Ramos (cell line): ENCODE data around the gene ABCB6.
"Not testable (repeated sequence)": the region's sequence is repeated elsewhere in the genome, so short reads cannot be mapped to it uniquely, and the experiment has no call there.

ENCODE experiments used
- in situ Hi-C: fragments of 300-500 bp; cut with MboI; formaldehyde crosslinking; loops from one replicate; pipeline ENCODE4 v1.14.3; 2022; ENCODE audit warnings: low sequenced_read_pairs; ENCODE audit not compliant: unreplicated experiment

The ABCB6 gene

GRCh38 chr2:219218732-219219701, at the start of gene ABCB6:
TSS of gene ABCB6 (minus strand) at chr2:219218958. CDS start at chr2:219218673, 285 bp downstream.
- in situ Hi-C loops, result no loop called here

- in situ Hi-C loops, result no loop called here
Observed at GRCh38 chr2:219268294-219268693, 49.5 kb upstream of the ABCB6 start.

GRCh38 chr2:219266886-219267285, 48.1 kb upstream of the ABCB6 start:
- in situ Hi-C loops, result no loop called here

- in situ Hi-C loops, result no loop called here
Observed at GRCh38 chr2:219266232-219266631, 47.5 kb upstream of the ABCB6 start.

- in situ Hi-C loops, result no loop called here
Observed at GRCh38 chr2:219261024-219261855, 42.5 kb upstream of the ABCB6 start.

- in situ Hi-C loops, result not testable (repeated sequence)
Observed at GRCh38 chr2:219258942-219259341, 40.2 kb upstream of the ABCB6 start.

GRCh38 chr2:219254590-219255201, 35.9 kb upstream of the ABCB6 start:
- in situ Hi-C loops, result no loop called here

- in situ Hi-C loops, result no loop called here
Observed at GRCh38 chr2:219253753-219254589, 35.2 kb upstream of the ABCB6 start, which contains the start of gene TUBA4A. TSS of gene TUBA4A (minus strand) at chr2:219253918. CDS start at chr2:219253858, 60 bp downstream.

GRCh38 chr2:219252900-219253752, 34.4 kb upstream of the ABCB6 start, which contains the start of gene TUBA4B:
TSS of gene TUBA4B (plus strand) at chr2:219253243. CDS start at chr2:219253408, 165 bp downstream.
- in situ Hi-C loops, result no loop called here

- in situ Hi-C loops, result no loop called here
Observed at GRCh38 chr2:219252570-219252899, 33.8 kb upstream of the ABCB6 start.

- in situ Hi-C loops, result no loop called here
Observed at GRCh38 chr2:219252084-219252483, 33.3 kb upstream of the ABCB6 start.

- in situ Hi-C loops, result no loop called here
Observed at GRCh38 chr2:219251656-219252055, 32.9 kb upstream of the ABCB6 start.

- in situ Hi-C loops, result no loop called here
Observed at GRCh38 chr2:219250049-219250781, 31.5 kb upstream of the ABCB6 start.

- in situ Hi-C loops, result loop anchor here (5.0 kb wide), 1 partner anchor 43 kb away; no protein-coding TSS in a partner anchor
Observed at GRCh38 chr2:219249203-219249980, 30.6 kb upstream of the ABCB6 start.

- in situ Hi-C loops, result loop anchor here (5.0 kb wide), 1 partner anchor 43 kb away; no protein-coding TSS in a partner anchor
Observed at GRCh38 chr2:219248845-219249202, 30.1 kb upstream of the ABCB6 start.

- in situ Hi-C loops, result loop anchor here (5.0 kb wide), 1 partner anchor 44 kb away; no protein-coding TSS in a partner anchor
Observed at GRCh38 chr2:219247678-219248642, 29.2 kb upstream of the ABCB6 start.
